Stimulated activated CD8-positive, alpha-beta memory T cell treated with anti-CD3 and anti-CD28 coated beads, Interleukin-4, amount 100 ng/mL, for 48 hours (primary cell): ENCODE measurements around the gene MRC1.

Source experiments
- DNase-seq: peaks from one replicate; pipeline ENCODE4 v3.0.0-alpha.2; 2020

The MRC1 gene

DNA sequence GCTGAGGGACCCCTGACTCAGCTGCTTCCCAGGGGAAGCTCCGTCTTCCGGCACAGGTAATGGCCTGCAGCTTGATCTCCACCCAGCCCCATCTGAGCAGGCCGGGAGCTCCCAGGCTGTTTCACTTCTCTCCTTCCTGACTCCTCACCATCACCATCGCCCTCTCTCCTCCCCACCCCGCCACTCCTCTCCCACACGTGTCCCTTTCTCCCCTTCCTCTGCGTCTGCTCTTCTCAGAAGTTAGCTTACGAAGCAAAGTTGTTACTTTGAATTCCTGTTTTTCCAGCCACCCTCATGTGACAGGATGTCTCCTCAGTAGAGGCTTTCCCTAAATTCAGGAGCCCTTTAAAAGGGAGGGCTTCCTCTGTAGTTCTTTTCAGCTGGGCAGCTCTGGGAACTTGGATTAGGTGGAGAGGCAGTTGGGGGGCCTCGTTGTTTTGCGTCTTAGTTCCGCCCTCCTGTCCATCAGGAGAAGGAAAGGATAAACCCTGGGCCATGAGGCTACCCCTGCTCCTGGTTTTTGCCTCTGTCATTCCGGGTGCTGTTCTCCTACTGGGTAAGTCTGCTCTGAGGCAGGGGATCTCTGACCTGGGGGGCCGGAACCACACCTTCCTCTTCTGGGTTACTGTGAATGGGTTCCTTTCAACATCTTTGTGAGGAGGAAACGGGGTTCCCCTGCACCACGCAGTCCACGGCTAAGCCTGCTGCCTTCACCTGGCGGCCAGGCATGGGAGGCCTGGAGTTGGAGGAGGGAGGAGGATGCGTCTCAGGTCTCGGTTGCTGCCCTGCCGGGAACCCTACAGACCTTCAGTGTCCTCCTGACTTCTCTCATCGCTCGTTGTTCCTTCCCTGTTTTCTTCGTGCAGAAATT is at the start of gene MRC1:
Gene MRC1 (plus strand): TSS at position 378 of the 871 bp plus-strand sequence. CDS start 118 bp downstream, at position 496.
- no peak for DNase-seq

DNA sequence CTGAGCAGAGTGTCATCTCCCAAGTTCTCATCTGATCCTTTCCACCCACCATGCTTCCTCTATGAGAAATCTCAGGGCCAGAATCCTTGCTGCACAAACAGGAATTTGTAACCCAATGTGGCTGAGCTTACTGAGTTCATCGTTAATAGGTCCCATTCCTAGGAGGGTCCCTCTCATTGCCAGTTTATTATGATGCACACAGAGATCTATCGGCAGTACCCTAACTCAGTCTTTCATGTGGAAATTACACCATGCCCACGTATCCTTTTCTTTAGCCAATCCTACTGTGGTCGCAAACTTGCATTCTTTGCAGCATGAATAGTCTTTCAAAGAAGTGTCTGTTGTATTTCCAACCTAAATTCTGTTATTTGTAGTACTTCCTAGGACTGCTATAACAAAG is 45.0 kb upstream of the MRC1 start:
- DNase-seq, result no peak

DNA sequence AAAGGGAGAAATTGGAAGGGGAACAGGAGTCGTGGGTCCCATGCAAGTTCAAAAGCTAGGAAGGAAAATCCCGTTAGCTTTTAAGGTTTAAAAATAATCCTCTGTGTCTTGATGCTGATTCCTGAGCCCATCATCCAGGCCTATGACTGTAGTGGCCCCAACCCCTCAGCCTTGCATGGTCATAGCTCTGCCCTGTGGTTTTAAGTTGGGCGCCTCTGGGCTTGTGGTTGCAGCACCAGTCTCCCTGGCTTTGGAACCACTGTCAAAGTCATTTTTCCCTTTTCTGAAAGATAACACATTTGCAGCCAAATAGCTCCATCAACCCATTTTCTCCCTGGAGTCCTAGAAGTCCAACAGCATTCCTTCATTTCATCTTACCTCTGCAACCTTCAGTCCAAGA is 43.5 kb upstream of the MRC1 start:
- no peak for DNase-seq

DNA sequence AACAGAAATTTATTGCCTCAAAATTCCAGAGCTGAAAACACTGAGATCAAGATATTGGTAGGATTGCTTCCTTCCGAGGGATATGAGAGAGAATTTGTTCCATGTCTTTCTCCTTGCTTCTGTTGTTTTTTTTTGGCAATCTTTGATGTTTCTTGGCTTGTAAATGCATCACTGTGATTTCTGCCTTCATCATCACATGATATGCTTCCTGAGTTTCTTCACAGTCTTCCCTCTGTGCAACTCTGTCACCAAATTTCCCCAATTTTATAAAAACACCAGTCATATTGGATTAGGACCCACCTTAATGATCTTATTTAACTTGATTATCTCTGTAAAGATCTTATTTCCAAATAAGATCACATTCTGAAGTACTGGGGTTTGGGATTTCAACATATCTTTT is 42.4 kb upstream of the MRC1 start:
- no peak for DNase-seq

DNA sequence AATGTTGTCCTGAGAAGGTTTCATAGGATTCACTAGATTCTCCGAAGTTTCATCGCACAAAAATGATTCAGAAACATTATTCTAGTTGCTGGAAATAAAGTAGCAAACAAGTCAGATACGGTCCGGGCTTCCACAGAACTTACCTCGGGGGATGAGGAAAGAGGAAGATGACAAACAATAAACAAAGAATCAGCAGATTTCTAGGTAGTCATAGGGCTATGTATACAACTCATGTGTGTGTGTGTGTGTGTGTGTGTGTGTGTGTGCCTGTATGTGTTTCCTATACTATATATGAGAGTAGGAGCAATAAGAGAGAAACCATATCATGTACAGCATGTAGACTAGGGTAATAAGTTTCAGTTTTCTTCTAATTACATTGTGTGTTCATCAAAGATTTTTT is 40.7 kb upstream of the MRC1 start:
- no peak for DNase-seq

DNA sequence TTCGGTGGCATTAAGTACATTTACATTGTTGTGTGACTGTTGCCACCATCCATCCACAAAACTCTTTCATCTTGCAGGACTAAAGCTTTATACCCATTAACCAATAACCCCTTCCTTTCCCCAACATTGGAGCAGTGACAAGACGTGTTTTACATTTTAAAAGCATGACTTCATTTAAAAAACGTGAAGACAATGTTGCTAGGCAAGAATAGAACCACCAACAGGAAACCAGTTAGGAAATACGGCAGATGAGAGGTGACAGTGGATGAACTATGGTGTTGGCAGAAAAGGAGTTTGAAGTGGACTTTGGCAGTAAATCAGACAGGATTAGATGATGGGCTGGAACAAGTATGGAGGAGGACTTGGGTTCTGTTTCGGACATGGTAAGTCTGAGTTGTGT is 40.2 kb upstream of the MRC1 start:
- no peak for DNase-seq

DNA sequence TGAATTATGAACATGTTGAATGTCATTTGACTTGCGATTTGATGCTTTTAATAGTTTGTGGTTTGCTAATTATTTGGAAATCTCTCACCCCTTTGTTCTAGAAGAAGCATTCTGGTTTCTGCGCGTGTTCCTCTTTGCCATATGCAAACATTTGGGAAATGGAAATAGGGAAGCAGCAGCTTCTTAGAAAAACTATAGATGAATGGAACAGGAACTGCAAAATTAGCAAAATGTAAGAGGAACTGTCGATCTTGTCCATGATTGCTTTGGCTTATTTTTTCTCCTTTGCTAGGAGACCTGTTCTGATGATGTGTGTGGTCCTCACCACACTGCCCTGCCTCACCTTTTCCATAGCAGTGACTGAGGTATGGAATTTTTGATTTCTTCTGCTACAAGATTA is 38.1 kb upstream of the MRC1 start:
- no peak for DNase-seq

DNA sequence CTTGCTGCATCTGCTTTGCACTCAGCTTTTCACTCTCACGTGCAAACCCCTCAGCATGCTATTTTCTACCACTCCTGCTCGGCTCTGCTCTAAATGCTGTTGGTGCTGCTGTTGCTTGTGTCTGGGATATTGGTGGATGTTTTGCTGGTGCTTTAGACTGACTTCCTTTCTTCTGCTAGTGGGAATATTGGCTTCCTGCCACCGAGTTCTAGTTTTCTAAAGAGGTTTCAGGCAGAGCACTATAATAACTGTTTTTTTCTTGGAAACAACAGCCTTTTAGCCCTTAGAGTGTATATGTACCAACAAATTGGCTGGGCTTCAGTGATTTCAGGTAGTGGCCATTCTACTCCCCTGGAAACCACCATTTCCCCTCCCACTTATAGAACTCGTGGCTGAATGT is 29.4 kb upstream of the MRC1 start:
- DNase-seq, result no peak

DNA sequence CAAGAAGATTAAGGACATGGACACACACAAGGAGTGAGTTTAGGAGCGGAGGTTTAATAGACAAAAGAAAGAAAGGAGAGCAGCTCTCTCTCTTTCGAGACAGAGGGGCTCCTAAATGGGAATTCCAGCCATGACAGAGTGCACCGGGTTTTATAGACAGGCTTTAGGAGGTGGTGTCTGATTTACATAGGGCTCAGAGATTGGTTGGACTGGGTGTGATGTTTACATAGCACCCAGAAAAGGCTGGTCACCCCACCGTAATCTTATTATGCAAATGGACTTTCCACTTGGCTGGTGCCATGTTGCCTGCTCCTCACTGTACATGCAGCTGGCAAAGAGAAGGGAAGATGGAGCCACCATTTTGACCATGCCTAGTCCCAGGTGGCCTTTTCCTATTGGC is 28.4 kb upstream of the MRC1 start:
- no peak for DNase-seq

DNA sequence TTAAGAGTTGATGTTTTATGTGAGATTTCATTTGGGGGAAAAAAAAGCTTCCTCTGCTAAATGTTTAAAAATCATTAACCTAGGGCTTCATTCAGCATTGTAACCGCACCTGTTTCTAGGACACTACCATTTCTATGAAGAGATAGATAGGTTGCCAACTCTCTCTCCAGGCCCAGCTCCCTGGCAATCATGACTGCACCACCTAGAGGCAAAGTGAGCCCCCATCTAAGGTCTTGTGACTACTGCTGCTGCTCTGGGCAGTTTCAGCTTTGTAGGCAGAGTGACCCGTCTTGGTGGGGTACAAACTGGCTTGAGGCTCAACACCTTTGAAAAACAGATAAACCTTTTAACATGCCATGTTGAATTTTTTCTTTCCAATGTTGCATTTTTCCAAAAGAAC is 27.3 kb upstream of the MRC1 start:
- DNase-seq, result no peak

DNA sequence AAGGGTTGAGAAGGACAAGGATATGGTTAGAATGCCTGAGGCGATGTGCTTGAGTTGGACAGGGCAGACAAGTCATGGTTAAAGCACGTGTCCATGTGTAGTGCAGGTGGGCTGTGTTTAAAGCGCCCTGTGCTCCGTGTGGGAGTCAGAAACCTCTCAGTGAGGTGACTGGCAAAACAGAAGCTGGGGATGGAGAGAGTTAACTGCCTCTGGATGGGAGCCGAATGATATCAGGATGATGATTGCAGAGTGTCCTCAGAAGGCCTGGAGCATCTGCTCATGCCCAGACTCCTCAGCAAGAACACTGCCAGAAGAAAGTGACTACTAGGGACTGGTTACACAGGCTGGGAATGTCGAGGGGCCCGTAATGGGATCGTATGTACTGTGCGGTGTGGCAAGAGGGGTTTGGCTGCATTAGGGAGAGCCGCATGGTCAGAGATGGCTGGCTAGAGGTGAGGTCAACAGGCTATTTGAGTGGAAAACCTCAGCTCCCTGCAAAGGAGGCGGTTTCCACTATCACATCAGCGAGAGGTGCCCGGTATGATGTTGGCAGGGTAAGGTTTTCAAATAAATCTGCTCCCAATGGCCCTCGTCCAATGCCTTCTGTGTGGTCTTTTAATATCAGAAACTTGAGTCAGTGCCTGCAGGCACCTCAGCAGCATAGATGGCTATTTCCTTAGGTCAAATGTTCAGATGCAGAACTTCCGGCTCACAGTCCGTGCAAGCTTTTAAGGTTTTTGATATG is 26.1 kb upstream of the MRC1 start:
- no peak for DNase-seq

DNA sequence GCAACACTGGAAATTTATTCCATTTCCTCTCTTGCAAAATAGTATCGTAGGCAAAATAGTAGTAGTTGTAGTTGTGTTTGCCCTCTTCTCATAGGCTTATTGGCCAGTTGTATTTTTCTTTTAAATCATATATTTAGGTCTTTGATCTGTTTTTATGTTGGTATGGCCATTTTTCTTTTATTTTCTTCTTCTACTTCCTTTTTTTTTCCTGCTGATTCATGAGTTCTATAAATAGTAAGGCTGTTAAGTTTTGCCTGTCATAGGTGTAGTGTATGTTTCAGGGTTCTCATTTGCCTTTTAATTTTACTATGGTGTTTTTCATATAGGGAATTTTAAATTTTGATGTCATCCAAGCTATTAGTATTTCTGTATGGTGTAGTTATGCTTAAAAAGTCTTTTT is 25.4 kb upstream of the MRC1 start:
- no peak for DNase-seq

DNA sequence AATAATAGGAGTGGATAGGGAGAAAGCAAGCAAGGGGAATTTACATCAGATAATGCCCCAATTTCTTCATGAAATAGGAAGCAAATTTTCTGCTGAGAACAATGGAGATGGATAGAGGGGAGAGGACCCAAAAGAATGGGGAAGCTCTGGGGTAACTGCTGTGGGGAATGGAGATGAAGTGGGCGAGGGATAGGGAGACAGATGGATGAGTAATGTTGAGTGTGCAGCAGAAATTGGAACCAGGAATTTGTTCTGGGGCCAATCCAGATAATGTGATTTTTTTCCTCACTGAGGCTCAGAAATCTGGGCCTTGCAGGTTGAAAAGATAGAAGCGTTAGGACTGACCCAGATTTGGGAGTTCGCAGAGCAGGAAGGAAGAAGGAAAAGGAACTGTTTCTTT is 24.5 kb upstream of the MRC1 start:
- no peak for DNase-seq

DNA sequence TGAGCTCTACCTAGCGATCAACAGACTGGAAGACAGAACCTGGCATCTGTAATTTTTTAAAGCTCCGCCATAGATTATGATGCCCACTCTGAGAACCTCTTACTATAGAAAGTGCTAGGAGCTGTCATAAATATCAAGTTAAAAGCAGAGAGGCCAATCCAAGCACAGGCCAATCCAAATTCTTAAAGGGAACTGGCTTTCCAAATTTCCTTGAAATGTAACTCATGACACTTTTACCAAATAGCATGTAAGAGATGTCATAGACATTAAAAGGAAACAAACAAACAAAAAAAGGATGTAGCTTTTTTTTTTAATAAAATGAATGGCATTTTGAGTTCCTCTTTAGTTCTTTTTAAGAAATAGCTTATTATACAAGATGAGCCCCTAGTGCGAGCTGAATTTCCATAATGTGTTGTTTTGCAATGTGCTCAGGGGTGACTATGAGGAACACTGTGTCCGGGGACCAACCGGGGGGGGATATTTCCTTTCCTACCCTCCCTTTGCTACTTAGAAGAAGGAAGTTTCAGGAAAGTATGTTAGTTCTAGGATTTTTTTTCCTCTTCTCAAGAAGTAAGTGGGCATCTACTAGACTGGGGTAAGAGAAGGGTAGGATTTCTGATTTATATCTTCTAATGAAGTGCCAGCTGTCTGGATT is 23.7 kb upstream of the MRC1 start:
- no peak for DNase-seq

DNA sequence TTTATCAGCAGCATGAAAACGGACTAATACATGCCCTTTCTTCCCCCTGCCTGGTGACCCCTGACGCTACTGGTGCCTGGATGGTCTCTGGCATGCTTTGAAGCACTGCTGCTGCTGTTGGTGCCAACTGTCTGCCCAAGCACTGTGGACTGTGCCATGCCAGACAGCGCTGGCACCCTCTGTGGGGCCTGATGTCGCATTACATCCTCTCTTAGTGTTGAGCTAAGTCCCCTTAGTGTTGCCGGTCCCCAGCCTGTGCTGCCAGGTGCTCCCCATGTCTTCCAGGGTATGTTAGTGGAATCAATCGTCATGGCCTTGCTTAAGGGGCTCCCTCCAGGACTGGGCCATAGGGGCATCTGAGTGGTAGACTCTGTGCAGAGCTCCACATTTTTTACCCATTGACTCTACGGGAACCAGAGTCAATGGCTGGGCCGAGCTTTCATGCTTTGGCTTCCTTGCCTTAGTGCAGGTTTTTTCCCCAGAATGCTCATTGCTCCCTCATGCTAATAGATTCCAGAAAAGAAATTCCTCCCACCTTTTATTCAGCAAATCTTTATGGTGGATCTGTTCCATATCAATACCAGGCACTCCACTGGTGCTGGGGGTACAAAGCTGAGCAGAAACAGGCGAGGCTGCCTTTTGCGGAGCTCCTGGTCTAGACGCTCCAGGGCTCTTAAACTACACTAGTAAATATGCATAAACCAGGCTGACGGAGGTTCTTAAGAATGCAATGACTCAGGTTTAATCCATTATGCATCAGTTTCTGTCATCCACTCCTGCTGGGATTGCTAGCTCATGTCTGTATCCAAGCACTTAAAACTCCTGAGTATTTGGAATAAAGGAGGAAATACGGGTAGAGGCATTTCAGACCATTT is 21.8 kb upstream of the MRC1 start:
- DNase-seq, result no peak

DNA sequence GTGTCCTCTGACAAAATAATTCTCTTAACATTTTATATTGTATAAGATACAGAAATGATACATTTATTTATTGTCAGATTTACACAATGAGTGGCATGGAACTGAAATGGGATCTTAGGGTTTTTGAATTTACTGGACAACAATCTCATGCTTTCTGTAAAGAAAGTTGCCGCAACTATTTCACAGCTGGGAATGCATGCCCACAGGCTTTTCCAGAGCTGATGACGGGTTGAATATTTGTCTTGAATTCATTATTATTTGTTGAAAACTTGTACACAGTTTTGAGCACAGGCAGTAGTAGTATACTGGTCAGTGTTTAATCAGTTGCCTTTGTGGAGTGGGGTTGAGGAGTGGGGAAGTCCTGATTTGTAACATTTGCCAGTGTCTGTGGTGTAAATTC is 20.5 kb upstream of the MRC1 start:
- DNase-seq, result no peak

DNA sequence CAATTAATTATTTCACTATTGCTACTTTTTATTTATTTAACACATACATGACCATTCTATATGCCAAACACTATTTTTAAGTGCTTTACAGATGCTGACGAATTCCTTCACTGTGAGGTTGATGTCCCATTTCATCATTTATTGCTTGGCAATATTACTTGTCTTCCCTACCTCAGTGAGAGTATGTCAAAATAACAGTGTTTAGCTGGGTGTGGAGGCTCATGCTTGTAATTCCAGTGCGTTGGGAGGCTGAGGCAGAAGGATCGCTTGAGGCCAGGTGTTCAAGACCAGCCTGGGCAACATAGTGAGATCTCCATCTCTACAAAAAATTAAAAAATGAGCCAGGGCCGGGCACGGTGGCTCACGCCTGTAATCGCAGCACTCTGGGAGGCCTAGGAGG is 19.8 kb upstream of the MRC1 start:
- DNase-seq, result no peak

DNA sequence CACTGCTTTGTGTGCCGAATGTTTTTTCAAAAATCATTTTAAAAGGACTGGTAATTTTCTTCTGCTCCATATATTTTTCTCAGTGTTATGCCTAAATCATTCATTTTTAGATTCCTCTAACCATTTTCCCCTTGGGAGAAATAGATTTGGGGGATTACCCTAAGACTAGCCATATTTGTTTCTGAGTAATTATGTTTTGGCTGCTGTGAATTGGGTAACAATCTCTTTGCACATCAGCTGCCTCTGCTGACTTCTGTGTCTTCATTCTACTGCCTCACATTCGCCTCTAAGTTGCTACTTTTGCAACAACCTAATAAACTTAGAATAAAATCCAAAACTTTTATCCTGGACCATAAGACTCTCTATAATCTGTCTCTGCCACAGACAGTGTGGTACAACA is 18.5 kb upstream of the MRC1 start:
- DNase-seq, result no peak

DNA sequence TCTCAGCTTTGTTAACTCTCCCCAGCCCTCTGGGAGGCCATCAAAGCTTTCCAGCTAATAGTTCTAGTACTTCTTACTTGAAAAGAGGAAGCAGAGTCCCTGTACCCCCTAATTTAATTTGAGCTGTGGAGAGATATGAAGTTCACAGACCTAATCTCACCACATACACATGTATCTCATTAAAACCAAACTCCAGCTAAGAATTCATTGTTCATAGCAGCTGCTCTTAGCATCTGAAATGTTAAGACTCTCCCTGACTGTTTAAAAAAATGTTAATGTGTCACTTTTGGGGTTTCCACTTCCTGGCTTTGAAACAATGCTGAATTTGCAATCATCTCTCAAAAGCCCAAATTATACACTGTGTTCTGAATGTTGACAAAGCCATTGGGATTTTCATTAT is 16.2 kb upstream of the MRC1 start:
- DNase-seq, result no peak

DNA sequence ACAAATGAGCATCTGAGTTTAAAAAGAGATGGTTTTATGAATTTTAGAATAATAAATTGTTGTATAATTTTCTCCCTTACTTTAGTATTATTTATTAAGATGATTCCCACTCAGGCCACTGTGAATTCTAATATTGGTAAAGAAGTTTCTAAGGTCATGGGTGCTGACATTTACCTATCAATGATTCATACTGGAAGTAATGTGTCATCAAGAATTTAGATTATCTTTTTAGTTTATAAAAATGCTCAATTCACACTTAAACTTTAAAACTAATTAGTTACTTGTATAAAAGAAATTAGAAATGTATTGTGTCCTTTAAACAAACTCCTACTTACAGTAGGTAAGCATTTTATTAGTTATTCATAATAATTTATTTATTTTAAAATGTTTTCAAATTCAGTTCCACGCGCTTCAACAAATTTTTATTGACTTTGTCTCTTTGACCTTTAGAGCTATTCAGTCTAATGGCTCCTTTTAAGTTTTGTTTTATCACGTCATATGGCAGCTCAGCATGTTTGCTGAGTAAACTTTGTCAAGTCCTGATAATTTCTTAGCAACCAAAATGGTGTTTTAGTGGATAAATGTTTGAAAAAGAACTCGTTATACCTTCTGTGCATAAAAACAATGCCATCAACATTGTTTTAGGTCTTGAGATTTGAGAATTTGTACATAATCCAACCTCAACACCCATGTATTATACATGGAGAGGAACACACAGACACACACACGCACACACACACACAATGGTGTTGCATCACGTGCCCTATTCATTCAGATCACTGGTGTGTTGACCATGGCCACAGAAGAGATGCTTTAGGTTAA is 15.1 kb upstream of the MRC1 start:
- no peak for DNase-seq

DNA sequence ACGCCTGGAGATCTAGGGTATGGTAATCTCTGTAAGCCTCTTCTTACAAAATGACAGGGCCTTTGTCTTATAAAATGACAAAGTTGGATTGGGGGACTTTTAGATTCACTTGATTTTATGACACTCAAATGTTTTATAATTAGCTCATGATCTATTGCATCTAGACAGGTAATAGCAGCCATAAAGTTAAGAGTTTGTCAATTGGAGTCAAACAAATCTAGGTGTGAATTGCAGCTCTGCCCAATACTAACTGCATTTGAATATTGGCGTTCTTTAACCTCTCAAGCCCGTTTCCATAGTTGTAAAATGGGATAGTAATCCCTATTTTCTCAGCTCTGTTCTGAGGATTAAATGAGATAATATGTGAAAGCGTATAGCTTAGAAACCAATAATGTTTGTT is 14.1 kb upstream of the MRC1 start:
- no peak for DNase-seq
